Memory B cell (primary cell): ENCODE data around the gene APBA2.
"Not testable (repeated sequence)": the region's sequence is repeated elsewhere in the genome, so short reads cannot be mapped to it uniquely, and the experiment has no call there.

Source experiments
- ATAC-seq: fragments of 150-1000 bp; cut with Tn5 transposase; 2 replicates; pipeline ENCODE4 v1.10.0; 2021; ENCODE audit warnings: low read depth, mild to moderate bottlenecking, moderate library complexity
- DNase-seq, 2 donors: peaks; one replicate each; pipeline ENCODE4 v3.0.0; 2022; ENCODE audit warnings: low spot score in 2 of 2
- H3K27ac Mint-ChIP-seq: one replicate; pipeline ENCODE4 v1.8.0; 2022; ENCODE audit warnings: mild to moderate bottlenecking, moderate library complexity, mixed read lengths
- H3K27me3 Mint-ChIP-seq: one replicate; pipeline ENCODE4 v1.8.0; 2022; ENCODE audit warnings: mixed read lengths
- H3K36me3 Mint-ChIP-seq: one replicate; pipeline ENCODE4 v1.8.0; 2022; ENCODE audit warnings: mild to moderate bottlenecking, mixed read lengths
- H3K4me1 Mint-ChIP-seq: one replicate; pipeline ENCODE4 v1.8.0; 2022; ENCODE audit warnings: mixed read lengths
- H3K4me3 Mint-ChIP-seq: one replicate; pipeline ENCODE4 v1.8.0; 2022; ENCODE audit warnings: mild to moderate bottlenecking, moderate library complexity, mixed read lengths
- H3K9me3 Mint-ChIP-seq: one replicate; pipeline ENCODE4 v1.8.0; 2022; ENCODE audit warnings: mixed read lengths

APBA2 gene

DNA sequence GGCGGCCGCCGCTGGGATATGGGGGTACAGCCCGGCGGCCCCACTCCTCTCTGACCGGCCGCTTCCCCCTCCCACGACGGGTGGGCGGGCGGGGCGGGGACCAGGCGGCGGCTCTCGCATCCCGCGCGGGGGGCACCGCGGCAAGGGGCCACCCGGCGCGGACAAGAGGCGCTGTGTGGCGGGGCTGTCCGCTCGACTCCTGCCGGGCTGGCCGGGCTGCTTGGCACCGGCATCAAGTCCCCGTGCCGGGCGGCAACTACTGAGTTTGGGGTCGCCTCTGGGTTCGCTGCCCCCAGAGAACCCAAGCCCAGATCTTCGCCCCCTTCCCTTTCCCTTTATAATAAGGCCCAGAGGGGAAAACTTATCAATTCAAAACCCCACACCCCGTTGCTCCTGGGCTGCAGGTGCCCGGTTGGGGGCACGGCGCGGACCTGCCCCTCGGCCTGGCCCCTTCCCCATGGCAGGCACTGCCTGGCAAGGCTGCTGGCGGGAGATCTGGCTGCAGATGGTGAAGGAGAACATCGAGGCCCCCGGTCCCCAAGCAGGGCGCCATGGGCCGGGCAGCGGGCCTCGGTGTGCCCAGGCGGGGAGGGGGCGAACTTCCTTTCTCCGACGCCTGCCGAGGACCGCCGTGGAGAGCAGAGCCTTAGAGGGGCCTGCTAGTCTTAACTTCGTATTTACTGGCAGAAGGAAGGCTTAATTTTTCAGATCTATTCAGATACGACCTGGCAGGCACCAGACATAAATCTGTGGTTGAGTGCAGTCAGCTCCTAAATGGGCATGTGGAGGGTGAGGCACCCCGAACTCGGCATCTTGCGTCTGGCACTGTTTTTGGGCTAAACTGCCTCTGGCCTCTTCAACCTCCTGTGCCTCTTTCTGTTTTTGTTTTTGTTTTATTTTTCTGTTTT is 911 bp downstream of the APBA2 start:
- peaks cover 6% of the 10 kb centered on the region for H3K27me3 Mint-ChIP-seq
- H3K27ac Mint-ChIP-seq, result no peak overlapping the region
- H3K4me3 Mint-ChIP-seq, result no peak overlapping the region

DNA sequence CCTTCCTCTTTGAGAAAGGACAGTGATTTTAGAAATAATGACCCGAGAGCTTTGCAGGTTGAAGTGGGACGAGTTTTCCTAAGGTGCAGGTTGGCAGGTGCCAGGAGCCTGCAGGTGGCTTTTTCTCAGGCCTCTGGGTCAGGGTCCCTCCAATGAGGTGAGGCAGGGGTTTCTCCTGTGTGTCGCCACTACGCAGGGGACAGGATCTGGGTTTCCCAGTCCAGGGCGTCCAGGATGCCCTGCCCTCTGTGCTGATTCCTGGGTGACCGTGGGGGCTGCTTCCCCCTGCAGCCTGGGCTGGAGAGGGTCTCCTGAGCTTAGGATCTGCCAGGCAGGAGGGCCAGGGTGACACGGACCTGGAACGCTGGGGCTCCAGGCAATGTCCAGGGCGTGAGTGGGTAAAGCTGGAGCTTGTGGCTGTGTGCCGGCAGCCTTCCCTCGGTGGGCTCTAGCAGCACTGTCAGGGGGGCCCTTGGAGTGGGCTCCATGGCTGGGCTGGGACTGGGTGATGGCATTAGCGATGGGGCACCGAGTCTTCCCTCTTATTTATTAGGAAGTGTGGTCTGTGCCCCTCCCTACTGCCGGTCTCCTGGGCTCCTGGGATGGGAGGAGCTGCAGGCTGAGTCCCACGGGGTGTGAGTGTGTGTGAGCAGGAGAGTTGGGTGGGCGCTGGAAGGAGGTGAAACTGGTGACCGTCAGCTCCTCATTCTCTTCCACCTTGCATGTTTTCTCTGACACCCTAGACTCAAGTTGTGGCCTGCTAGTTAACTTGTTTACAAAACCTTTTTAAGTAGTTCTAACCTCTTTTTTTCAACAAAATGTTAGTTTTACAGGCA is 1.8 kb downstream of the APBA2 start:
- H3K9me3 Mint-ChIP-seq, result no peaks in the 10 kb centered on the region
- ATAC-seq (no peak), DNase-seq (no peak)
- H3K27me3 Mint-ChIP-seq, result peaks cover 6% of the 10 kb centered on the region
- no peaks in the 10 kb centered on the region for H3K36me3 Mint-ChIP-seq
- H3K4me3 Mint-ChIP-seq, result no peak overlapping the region
- H3K4me1 Mint-ChIP-seq, result no peaks in the 10 kb centered on the region
- H3K27ac Mint-ChIP-seq, result no peak overlapping the region

More for the DNA sequence above, 911 bp downstream of the APBA2 start:
- Mint-ChIP-seq H3K9me3 (no peaks in the 10 kb centered on the region), H3K36me3 (no peaks in the 10 kb centered on the region), H3K4me1 (no peaks in the 10 kb centered on the region)
- DNase-seq, result no peak
- no peak for ATAC-seq

DNA sequence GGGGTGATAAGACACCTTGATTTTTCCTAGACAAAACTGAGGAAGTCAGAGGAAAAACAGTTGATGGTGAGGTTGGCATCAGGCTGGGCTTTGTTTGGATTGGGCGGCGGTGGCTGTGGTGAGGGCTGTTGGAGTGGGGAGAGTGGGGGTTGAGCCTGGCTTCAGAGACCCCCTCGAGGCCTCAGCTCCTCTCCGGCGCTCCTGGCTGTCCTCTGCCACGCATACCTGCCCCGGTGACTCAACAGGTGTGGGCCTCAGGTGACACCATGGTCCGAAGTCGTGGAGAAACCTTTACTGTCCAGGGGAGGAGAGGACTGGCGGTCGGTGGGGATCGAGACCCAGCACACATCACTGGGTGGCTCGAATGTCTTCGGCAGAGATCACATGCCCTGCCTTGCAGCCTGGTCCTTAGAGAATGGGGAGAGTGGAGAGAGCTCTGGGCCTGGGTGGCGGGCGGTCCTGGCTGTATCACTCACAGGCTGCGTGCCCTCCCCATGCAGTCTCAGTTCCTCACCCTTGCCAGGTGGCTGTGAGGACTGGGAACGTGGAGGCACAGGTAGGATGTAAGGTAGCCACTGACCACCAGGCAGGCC is 2.6 kb downstream of the APBA2 start:
- ATAC-seq (no peak), DNase-seq (no peak)
- Mint-ChIP-seq H3K36me3 (no peaks in the 10 kb centered on the region), H3K27me3 (peaks cover 6% of the 10 kb centered on the region), H3K27ac (no peak overlapping the region), H3K9me3 (no peaks in the 10 kb centered on the region), H3K4me1 (no peaks in the 10 kb centered on the region), H3K4me3 (no peak overlapping the region)

DNA sequence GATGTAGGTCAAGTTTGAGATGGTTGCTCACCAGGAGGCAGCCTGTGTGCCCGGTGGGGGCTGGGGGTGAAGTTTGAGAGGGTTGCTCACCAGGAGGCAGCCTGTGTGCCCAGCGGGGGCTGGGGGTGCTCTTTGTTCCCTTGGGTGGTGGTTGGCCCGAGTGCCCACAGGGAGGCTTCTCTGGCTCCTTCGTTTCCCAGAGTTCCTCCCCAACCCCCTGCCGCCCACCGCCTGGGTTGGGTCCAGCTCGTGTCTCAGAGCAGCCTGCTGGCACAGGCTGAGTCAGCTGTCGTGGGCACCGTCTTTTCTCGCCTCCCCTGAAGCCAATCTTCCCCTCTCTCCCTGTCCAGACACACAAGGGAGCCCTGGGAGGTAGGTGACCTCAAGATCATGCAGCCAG is 3.1 kb downstream of the APBA2 start:
- Mint-ChIP-seq H3K27ac (no peak overlapping the region), H3K4me3 (no peak overlapping the region), H3K27me3 (peaks cover 6% of the 10 kb centered on the region), H3K36me3 (no peaks in the 10 kb centered on the region), H3K9me3 (no peaks in the 10 kb centered on the region), H3K4me1 (no peaks in the 10 kb centered on the region)
- ATAC-seq (no peak), DNase-seq (no peak)

DNA sequence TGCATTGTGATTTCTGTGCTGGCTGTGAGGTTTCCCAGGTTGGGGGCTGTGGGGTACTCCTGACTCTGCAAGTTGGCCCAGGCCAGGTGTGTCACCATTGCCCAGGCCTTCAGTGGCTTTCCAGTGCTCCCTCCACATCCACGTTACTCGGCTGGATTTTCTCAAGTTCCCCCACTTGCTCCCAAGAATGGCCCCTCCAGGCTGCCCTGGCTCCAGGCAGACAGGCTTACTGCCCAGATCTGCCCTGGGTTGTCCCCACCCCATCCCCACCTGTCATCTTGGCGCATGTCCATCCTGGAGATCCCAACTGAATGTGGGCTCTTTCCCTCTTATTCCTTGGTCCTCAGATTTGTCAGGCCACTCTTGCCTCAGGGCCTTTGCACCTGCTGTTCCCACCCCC is 3.6 kb downstream of the APBA2 start:
- Mint-ChIP-seq H3K27ac (no peak overlapping the region), H3K4me1 (no peaks in the 10 kb centered on the region), H3K27me3 (peaks cover 6% of the 10 kb centered on the region), H3K9me3 (no peaks in the 10 kb centered on the region), H3K4me3 (no peak overlapping the region), H3K36me3 (no peaks in the 10 kb centered on the region)
- DNase-seq (no peak), ATAC-seq (no peak)

DNA sequence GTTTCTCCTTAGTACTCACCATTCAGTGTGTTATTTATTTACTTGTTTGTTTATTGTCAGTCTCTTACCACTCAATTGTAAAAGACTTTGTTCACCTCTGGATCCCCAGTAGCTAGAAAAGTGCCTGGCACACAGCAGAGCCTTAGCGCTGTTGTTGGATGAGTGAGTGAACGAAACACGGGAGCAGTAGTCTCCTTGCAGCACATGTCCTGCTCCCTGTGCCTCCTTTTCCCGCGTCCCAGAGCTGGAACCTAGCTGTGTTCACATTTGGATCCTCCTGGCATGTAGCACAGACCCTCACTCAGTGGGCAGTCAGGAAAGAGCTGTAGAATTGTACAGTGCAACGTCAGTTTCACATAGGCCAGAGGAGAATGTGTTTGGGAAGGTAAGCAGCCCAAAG is 4.1 kb downstream of the APBA2 start:
- H3K4me1 Mint-ChIP-seq, H3K9me3 Mint-ChIP-seq, ATAC-seq, H3K4me3 Mint-ChIP-seq, H3K36me3 Mint-ChIP-seq, DNase-seq, H3K27ac Mint-ChIP-seq, H3K27me3 Mint-ChIP-seq: not testable (repeated sequence)

DNA sequence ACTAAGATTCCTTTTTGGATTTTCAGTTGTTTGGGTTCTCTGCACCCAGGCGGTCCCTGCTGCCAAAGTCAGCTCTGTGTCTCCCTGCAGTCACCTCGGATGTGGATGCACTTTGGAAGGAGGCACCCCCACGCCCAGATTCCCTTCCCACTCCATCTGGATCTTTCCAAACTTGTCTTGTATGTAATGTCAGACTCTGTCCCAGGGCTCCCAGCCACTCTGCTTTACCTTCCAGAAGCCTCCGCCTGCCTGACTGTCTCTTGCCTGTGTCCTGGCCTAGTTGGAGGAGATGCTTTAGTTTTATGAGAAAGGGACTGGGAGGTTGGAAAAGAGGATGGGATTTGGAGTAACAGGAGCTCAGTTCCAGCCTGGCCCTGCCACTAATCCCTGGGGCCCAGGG is 4.5 kb downstream of the APBA2 start:
- H3K36me3 Mint-ChIP-seq, ATAC-seq, H3K27ac Mint-ChIP-seq, DNase-seq, H3K4me3 Mint-ChIP-seq, H3K27me3 Mint-ChIP-seq, H3K4me1 Mint-ChIP-seq, H3K9me3 Mint-ChIP-seq: not testable (repeated sequence)

DNA sequence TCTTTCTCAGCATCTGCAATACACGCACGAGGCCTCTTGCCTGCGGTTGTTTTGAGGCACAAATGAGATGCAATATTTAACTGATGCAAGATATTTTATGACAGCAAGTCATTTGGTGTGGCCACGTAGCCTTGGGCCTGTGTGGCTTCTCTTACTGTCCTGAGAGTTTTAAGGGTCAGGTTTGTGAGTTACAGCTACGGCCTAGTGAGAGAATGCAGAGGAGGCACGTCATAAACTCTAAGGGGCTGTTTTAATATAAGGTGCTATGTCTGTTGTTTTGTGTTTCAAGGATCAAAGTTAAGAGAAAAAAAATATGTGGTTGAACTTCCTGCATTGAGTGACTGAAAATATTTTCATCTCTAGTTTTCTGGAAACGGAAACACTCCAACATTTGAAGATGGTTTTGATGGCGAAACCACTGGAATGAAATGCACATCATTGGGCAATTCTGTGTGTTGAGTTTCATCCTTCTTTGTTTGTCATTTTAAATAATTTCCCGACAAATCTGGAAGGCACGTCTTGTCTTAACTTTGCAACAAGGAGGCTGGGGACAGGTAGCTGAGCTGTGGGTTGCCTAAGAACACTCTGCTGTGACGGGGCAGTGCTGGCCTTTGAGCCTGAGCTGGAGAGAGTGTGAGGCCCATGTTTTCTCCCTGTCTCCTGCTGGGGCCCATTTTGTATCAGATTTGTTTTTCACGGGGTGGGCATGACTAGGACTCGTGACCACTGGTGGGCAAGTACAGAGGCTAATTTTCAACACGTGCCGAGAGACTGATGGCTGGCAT is 5.1 kb downstream of the APBA2 start:
- H3K9me3 Mint-ChIP-seq, result no peaks in the 10 kb centered on the region
- no peaks in the 10 kb centered on the region for H3K4me1 Mint-ChIP-seq
- H3K36me3 Mint-ChIP-seq, result no peaks in the 10 kb centered on the region
- H3K27me3 Mint-ChIP-seq, result peaks cover 6% of the 10 kb centered on the region
- ATAC-seq (no peak), DNase-seq (no peak)
- H3K27ac Mint-ChIP-seq, result no peak overlapping the region
- H3K4me3 Mint-ChIP-seq, result no peak overlapping the region

DNA sequence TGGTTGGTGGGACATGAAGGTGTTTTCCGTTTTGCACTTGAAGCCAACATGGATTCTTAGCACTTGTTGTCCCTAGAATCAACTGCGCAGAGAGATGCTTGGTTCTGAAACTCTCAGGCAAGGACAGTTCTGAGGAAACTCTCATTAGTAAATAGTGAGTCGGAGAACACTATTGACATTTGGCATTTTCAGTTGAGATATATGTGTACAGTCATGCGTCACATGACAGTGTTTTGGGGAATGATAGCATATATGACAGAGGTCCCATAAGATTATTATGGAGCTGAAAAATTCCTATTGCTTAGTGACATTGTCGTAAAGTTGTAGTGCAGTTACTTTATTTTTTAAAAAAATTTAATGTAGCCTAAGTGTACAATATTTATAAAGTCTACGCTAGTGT is 5.8 kb downstream of the APBA2 start:
- H3K9me3 Mint-ChIP-seq, result no peaks in the 10 kb centered on the region
- H3K4me1 Mint-ChIP-seq, result no peaks in the 10 kb centered on the region
- no peak overlapping the region for H3K27ac Mint-ChIP-seq
- ATAC-seq (no peak), DNase-seq (no peak)
- no peaks in the 10 kb centered on the region for H3K36me3 Mint-ChIP-seq
- no peak overlapping the region for H3K4me3 Mint-ChIP-seq
- H3K27me3 Mint-ChIP-seq, result peaks cover 6% of the 10 kb centered on the region

DNA sequence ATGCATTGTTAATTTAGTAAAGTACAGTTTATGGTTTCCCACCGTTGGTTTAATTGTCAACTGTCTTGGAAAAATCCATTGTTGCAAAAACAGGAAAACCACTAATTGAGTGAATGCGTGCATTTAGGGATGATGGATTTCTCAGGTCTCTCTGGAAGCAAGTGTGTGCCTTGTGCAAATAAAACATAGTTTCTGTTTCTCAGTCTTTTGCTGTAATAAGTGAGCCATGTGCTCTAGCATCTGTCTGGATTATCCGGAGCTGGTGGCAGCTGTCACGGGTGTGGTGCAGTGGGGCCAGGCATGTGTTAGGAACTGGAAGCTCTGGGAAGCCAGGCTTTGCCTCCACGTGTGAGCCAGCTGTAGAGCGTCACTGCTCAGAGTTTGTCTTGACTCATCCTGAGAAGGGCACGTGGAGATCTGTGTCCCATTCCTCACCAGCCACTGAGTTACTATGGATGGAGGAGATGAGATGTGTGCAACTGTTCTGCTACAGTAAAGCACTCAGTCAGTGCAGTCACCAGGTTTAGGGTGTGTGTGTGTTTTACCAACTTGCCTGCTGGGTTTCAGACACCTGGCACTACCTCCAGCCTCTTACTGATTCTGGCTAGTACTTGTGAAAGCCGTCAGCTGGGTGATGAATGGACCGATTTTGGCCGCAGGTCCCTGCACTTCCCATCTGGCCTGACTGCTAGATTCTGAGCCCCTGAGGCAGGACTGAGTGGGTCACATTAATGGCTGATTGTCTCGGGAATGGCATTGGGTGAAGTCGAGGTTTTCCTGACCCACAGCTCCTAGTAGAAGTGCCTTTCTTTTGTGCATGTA is 7.2 kb downstream of the APBA2 start:
- peaks cover 9% of the 10 kb centered on the region for H3K27me3 Mint-ChIP-seq
- no peak overlapping the region for H3K27ac Mint-ChIP-seq
- no peak for DNase-seq
- H3K36me3 Mint-ChIP-seq, result no peaks in the 10 kb centered on the region
- H3K4me3 Mint-ChIP-seq, result no peak overlapping the region
- no peaks in the 10 kb centered on the region for H3K4me1 Mint-ChIP-seq
- peaks cover 2% of the 10 kb centered on the region for H3K9me3 Mint-ChIP-seq
- ATAC-seq, result no peak

DNA sequence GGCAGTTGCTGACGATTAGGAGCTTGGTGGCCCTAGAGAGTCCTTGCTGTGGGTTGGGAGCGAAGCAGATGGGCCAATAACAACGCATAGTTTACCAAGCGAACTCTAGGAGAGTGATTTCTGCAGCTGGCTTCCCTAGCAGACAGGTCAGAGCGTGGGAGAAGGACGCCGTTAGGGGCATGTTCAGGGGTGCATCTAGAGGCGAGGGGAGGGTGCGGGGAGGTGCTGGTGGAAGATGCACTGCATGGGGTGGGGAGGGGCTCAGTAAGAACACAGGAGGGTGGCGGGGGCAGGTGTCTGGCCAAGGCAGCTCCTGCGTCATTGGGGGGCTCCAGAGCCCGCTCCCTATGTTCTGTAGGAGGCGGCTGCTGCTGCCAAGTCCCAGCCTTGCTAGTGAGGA is 8.9 kb downstream of the APBA2 start:
- Mint-ChIP-seq H3K9me3 (peaks cover 2% of the 10 kb centered on the region), H3K4me3 (no peak overlapping the region), H3K27ac (no peak overlapping the region), H3K27me3 (peaks cover 5% of the 10 kb centered on the region), H3K4me1 (no peaks in the 10 kb centered on the region), H3K36me3 (no peaks in the 10 kb centered on the region)
- no peak for ATAC-seq
- DNase-seq, result no peak

DNA sequence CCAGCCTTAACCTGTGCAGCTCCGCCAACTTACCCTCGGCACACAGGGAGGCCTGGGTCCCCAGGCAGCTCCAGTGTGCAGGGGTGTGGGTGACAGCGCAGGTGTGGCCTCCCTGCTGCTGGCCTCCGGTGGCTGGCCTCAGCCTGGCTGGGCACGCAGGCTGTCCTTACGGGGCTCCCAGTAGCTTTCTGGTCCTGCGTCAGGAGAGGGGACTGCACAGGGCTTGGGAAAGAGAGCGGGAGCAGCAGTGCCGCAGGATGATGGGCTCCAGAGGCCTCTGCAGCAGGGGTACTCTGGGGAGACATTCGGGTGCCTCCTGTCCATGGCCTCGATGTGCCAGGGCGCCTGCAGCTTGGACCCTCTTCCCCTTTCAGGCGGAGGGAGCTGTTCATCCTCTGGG is 9.4 kb downstream of the APBA2 start:
- Mint-ChIP-seq H3K4me1 (no peaks in the 10 kb centered on the region), H3K9me3 (peaks cover 2% of the 10 kb centered on the region), H3K27me3 (peaks cover 5% of the 10 kb centered on the region), H3K27ac (no peak overlapping the region), H3K4me3 (no peak overlapping the region), H3K36me3 (no peaks in the 10 kb centered on the region)
- ATAC-seq, result no peak
- no peak for DNase-seq

DNA sequence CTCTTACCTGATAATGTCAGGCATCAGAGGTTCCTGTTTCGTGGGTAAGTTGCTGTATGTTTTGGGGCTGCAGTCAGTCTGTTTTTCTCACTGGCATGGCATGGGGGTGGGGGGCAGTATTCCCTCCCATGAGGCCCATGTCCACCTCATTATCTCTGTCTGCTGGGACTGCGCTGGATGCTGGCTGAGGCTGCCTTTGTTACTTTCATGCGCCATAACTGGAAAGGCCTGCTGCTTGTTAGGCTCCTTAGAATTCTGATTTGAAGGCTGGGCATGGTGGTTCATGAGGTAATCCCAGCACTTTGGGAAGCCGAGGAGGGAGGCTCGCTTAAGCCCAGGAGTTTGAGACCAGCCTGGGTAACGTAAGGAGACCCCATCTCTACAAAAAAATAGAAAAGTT is 9.8 kb downstream of the APBA2 start:
- Mint-ChIP-seq H3K4me1 (no peaks in the 10 kb centered on the region), H3K36me3 (no peaks in the 10 kb centered on the region), H3K9me3 (peaks cover 2% of the 10 kb centered on the region), H3K27me3 (peaks cover 5% of the 10 kb centered on the region), H3K4me3 (no peak overlapping the region), H3K27ac (no peak overlapping the region)
- no peak for DNase-seq
- ATAC-seq, result no peak
